HepG2 (cell line): ENCODE data around the gene OR6S1. TPM values are rescaled to one million over a fixed set of nuclear protein-coding genes. Genes with fewer than 3 reads are reported as not detected.

ENCODE experiments used
- ARID2 ChIP-seq: sonication (generic); formaldehyde crosslinking; IDR thresholded peaks from 2 replicates; pipeline ENCODE4 v1.8.1; 2022; ENCODE audit warnings: mild to moderate bottlenecking, missing genetic modification reagents, borderline replicate concordance
- ARID3A ChIP-seq: IDR thresholded peaks from 2 replicates; pipeline ENCODE4 v1.6.1; 2012; ENCODE audit warnings: low read depth, low read length, improper control_type of control experiment
- DNMT1 ChIP-seq: sonication (generic); formaldehyde crosslinking; IDR thresholded peaks from 2 replicates; pipeline ENCODE4 v1.5.1; 2020; ENCODE audit warnings: mild to moderate bottlenecking, missing genetic modification reagents
- GATAD2A ChIP-seq: IDR thresholded peaks from 2 replicates; pipeline ENCODE4 v1.6.1; 2016
- HMG20B ChIP-seq: conservative IDR thresholded peaks from 2 replicates; pipeline ENCODE4 v1.6.1; 2016; ENCODE audit warnings: missing genetic modification reagents, missing compliant biosample characterization
- MED1 ChIP-seq: sonication (generic); formaldehyde crosslinking; IDR thresholded peaks from 2 replicates; pipeline ENCODE4 v1.4.0; 2020; ENCODE audit warnings: missing genetic modification reagents
- NFIC ChIP-seq: IDR thresholded peaks from 2 replicates; pipeline ENCODE4 v1.6.1; 2012; ENCODE audit warnings: mild to moderate bottlenecking, low read length, inconsistent platforms
- POLR2G ChIP-seq: fragments of 200-400 bp; formaldehyde crosslinking; IDR thresholded peaks from 2 replicates; pipeline ENCODE4 v1.6.1; 2018; ENCODE audit warnings: mild to moderate bottlenecking, low read depth, low read length, moderate library complexity
- REL ChIP-seq: sonication (generic); formaldehyde crosslinking; conservative IDR thresholded peaks from 2 replicates; pipeline ENCODE4 v1.8.0; 2022; ENCODE audit warnings: mild to moderate bottlenecking, missing genetic modification reagents, moderate library complexity
- SMAD3 ChIP-seq: sonication (generic); formaldehyde crosslinking; IDR thresholded peaks from 2 replicates; pipeline ENCODE4 v1.4.0; 2020; ENCODE audit warnings: missing genetic modification reagents
- SYNCRIP ChIP-seq: fragments of 200-400 bp; formaldehyde crosslinking; IDR thresholded peaks from 2 replicates; pipeline ENCODE4 v1.6.1; 2018; ENCODE audit warnings: mild to moderate bottlenecking, low read depth, low read length; ENCODE audit not compliant: insufficient read depth
- THYN1 ChIP-seq: sonication (generic); formaldehyde crosslinking; IDR thresholded peaks from 2 replicates; pipeline ENCODE4 v1.8.1; 2023; ENCODE audit warnings: low read depth, mild to moderate bottlenecking, moderate library complexity, missing genetic modification reagents, borderline replicate concordance
- TP53 ChIP-seq: sonication (generic); formaldehyde crosslinking; conservative IDR thresholded peaks from 2 replicates; pipeline ENCODE4 v1.4.0; 2020; ENCODE audit warnings: missing genetic modification reagents
- ZC3H4 ChIP-seq: sonication (generic); formaldehyde crosslinking; IDR thresholded peaks from 2 replicates; pipeline ENCODE4 v1.4.0; 2020; ENCODE audit warnings: missing genetic modification reagents, borderline replicate concordance
- ZNF274 ChIP-seq: sonication (generic); formaldehyde crosslinking; IDR thresholded peaks from 2 replicates; pipeline ENCODE4 v1.5.1; 2020; ENCODE audit warnings: mild to moderate bottlenecking, missing genetic modification reagents
- ZNF296 ChIP-seq: sonication (generic); formaldehyde crosslinking; conservative IDR thresholded peaks from 2 replicates; pipeline ENCODE4 v1.5.0; 2020; ENCODE audit warnings: mild to moderate bottlenecking, missing genetic modification reagents
- ZNF318 ChIP-seq: sonication (generic); formaldehyde crosslinking; IDR thresholded peaks from 2 replicates; pipeline ENCODE4 v1.4.0; 2020; ENCODE audit warnings: mild to moderate bottlenecking, missing genetic modification reagents
- ZNF329 ChIP-seq: sonication (generic); formaldehyde crosslinking; IDR thresholded peaks from 2 replicates; pipeline ENCODE4 v1.9.0; 2021; ENCODE audit warnings: low read depth, mild to moderate bottlenecking, missing genetic modification reagents
- ZNF335 ChIP-seq: sonication (generic); formaldehyde crosslinking; IDR thresholded peaks from 2 replicates; pipeline ENCODE4 v1.4.0; 2020; ENCODE audit warnings: missing genetic modification reagents
- ZSCAN21 ChIP-seq: sonication (generic); formaldehyde crosslinking; IDR thresholded peaks from 2 replicates; pipeline ENCODE4 v1.8.0; 2022; ENCODE audit warnings: mild to moderate bottlenecking, missing genetic modification reagents, moderate library complexity, borderline replicate concordance
- polyA plus RNA-seq, 8 experiments: library from polyadenylated mRNA; depleted of rRNA in 3 of 8; stranded (reverse) in 7 of 8; unstranded in 1 of 8; fragments of >200 nt; fragmentation: Illumina TruSeq in 4 of 8; extraction: Trizol in 4 of 8; gene quantifications; 2 replicates each; pipeline versions ENCODE4 v1.2.1 to v1.2.3, GENCODE V29; 2011 to 2016; ENCODE audit warnings: low read depth in 4 of 8, missing spikeins in 1 of 8, mixed read lengths in 1 of 8; ENCODE audit not compliant: insufficient read depth in 1 of 8
- total RNA-seq, 5 experiments: library from RNA; depleted of rRNA; stranded (reverse); fragments of >200 nt; fragmentation: Illumina TruSeq; extraction: Trizol; gene quantifications; 2 replicates each; pipeline ENCODE4 v1.2.3, GENCODE V29; 2016; ENCODE audit warnings: low read depth in 1 of 5

Gene OR6S1
- total and polyA plus RNA-seq, 2 of the 13 experiments (the other 11 are each of a cell fraction or from before 2014, with no cell fraction given), result 0.09 TPM; not detected in 1

GRCh38 chr14:20613094-20614037 is 28.1 kb downstream of the OR6S1 start (continued):
- TF ChIP-seq TP53 (CRISPR knock-in tag) (peak; percentile 15; the same call in 1 of the 2 replicates), ARID3A (peak; percentile 81), THYN1 (CRISPR knock-in tag) (0 out of 2 replicates have a peak, but pooled peaks have one; percentile 71), DNMT1 (CRISPR knock-in tag) (no peak), HMG20B (no peak), ZNF318 (no peak), SMAD3 (CRISPR knock-in tag) (peak; percentile 90), ZSCAN21 (CRISPR knock-in tag) (peak; percentile 76), POLR2G (no peak), ZNF329 (CRISPR knock-in tag) (peak; percentile 92), ARID2 (CRISPR knock-in tag) (peak; percentile 85; the same call in 1 of the 2 replicates), REL (CRISPR knock-in tag) (peak; percentile 86; the same call in 1 of the 2 replicates), ZC3H4 (CRISPR knock-in tag) (no peak), ZNF296 (no peak), SYNCRIP (no peak), ZNF335 (peak; percentile 69; the same call in 1 of the 2 replicates), ZNF274 (peak; percentile 86; the same call in 1 of the 2 replicates), MED1 (CRISPR knock-in tag) (peak; percentile 69), GATAD2A (CRISPR knock-in tag) (peak; percentile 85), NFIC (peak; percentile 93)
